HG03060 (cell line): ENCODE measurements around the gene FAM167B.

Experiments
- ATAC-seq: cut with Tn5 transposase; IDR thresholded peaks from one replicate; pipeline ENCODE4 v1.9.1; 2021; ENCODE audit warnings: low read depth, moderate number of reproducible peaks; ENCODE audit not compliant: unreplicated experiment

The FAM167B gene

DNA sequence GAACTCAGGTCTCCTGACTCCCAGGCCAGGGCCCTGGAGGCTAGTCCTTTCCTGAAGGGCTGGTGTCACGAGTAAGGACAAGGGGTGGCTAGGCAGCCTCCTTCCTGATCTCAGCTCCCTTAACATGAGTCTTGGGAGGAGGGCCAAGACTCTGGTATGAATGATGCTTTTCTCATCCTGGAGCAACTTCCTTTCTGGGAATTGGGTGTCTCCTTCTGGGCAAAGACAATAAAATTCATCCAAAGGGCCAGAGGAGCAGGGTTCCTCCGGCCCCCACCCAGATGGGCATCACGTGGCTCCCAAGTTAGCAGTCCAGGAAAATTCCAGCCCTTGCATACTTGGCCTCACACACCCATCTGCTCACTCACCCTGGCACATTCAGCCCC is at the start of gene FAM167B:
TSS of gene FAM167B (plus strand) at position 335 of the 386 bp plus-strand sequence. CDS start 200 bp downstream, outside the sequence.
- ATAC-seq, result no peak

DNA sequence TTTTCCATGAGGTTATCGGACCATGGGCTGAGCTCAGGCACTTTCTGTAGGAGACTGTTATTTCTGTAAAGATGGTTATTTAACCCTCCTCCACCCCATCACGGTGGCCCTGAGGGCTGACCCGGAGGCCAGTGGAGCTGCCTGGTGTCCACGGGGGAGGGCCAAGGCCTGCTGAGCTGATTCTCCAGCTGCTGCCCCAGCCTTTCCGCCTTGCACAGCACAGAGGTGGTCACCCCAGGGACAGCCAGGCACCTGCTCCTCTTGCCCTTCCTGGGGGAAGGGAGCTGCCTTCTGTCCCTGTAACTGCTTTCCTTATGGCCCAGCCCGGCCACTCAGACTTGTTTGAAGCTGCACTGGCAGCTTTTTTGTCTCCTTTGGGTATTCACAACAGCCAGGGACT is 49.2 kb upstream of the FAM167B start:
- ATAC-seq, result no peak

DNA sequence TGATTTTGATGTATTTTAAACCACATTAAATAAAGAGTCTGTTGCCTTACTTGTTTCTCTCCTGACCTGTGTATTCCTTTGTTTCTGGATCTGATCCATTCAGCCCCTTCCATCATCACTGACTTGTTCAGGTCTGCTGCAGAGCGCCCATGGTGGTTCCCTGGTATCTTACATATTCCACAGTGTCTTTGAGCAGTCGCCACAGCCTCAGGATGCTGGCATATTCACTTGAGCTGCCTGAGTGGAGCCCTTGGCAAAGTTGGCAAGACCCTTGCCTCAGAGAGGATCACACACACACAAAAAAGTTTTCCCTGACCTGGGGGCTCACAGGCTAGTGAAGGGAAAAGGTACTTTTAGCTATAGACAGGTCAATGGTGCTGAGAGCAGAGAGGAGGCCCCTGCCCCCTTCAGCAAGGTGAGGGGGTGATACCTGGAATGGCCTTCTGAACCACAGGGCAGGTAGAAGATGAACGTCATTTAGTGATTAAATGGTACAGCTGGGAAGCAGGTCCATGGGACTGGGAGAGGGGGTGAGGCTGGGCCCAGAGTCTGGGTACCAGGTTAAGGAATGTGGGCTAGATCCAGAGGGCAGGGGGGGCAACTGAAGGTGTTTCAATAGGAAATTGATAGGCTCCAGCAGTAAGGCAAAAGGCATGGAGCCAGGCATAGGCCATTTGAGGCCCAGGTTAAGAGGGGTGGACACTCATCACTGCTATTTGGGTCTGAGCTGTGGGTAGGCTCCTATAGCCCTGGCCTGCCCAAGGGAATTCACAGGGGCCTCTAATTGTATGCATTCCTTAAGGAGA is 48.6 kb upstream of the FAM167B start:
- no peak for ATAC-seq

DNA sequence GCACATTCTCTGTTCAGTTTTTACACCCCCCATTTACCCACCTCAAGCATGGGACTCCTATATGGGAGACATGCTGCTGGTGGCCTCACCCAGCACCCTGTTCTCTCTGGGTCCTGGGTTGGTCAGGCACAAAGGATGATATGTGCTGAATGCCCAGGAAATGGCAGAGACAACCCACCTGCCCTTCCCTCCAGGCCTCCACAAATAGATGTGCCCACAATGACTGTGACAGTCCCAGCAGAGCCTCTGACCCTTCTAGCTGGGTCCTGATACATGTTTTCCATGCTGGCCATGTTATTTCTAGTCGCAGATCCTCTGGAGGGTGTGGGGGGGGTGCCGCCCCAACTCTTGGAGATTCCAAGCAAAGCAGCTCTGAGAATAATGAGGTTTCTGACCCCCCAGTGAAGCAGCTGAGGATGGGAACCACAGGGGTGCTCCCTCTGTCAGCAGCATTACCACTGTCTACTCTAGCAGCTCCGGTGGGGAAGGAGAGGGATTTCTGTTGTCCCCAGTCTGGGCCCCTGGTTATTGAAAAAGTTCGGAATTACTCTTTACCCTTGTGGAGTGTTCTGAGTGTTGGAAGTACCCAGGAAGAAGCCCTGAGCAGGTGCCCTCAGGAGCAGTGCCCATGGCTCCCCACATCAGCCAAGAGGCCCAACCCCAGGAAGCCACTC is 47.8 kb upstream of the FAM167B start:
- no peak for ATAC-seq

DNA sequence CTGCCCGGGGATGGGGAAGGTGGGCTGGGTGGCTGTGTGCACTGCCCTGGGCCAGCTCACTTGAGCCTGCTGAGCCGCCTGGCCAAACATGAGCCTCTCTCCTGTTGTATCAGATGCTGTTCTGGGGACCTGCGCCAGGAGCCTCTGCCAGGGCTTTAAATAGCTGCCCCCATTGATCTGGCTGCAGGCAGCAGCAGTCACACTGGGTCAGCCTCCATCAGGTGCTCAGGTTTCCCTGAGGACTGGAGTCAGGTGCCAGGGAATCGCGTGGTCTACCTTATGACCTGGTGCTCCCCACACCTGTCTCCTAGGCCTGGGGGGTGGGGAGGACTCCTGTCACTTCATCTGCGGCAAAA is 47.3 kb upstream of the FAM167B start:
- ATAC-seq, result no peak

DNA sequence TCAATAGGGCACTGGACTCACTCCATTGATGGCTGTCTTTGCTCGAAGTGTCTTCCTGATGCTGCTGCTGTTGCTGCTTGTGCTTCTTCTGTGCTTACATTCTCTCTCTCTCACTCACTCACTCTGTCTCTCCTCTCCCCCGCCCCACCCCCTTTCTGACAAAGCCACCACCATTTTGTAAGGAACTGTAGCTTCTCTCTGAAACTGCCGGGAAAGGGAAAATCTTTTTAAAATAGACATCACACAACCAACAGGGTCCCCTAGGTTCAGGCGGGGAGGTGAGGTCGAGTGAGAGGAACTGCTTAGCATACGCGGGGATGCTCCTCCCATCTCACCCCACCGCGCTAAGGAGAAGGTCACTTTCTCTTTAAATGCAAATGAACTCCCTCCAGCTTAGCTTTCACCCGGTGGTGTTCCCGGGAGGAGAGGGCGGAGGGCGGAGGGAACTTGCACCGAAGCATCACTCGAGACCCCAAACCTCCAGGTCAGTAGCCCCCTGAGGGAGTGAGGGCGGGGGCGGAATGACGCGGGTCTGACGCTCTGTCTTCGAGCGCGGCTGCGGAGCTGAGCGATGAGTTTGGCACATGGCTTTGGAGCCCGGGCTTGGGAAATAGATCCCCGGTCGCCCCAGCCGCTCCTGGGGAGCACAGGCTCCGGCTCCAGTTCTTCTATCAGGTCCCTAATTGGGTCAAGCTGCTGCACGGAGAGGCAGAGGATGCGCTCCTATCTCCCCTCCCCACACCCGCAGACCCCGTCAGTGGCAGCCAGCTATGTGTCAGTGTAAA is 46.6 kb upstream of the FAM167B start, which contains the start of gene CCDC28B:
TSS of gene CCDC28B (plus strand) at position 370 of the 785 bp plus-strand sequence. CDS start 1,341 bp downstream, outside the sequence.
- no peak for ATAC-seq

DNA sequence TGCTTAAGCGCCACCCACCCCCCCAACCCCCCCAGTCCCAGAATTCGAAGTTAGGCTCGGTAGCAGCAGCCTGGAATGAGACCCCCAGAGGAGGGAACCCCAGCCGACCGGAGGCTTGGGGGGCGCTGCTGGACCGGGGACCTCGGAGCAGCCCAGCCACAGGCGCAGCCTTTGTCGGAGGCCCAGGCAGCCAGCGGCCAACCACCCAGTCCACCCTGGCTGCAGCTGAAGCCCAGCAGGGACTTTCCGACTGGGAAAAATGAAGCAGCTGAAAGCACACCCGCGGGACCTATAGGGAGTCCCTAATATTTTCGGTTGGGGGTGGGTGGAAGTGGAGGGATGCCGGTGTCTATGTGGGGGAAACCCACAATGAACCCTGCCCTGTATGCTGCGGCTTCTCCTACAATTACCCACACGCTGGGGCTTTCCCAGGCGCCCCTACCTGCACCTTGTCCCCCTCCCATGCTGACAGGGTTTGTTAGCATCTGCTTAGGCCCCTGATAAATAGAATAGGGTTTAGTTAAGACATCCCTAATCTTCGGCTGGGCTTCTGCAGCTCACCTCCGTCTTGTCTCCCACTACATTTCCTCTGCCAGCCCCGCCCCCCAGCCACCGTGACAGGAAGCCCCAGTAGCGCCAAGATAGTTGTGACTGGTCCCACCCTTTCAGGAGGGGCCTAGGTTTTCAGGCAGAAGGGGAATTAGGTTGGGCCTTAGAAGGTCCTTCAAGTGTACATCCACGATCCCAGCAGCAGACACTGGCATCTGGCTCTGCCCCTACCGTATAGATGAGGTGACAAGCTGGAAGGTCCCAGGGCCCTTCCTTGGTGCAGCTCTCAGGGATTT is 45.8 kb upstream of the FAM167B start:
- ATAC-seq, result no peak

DNA sequence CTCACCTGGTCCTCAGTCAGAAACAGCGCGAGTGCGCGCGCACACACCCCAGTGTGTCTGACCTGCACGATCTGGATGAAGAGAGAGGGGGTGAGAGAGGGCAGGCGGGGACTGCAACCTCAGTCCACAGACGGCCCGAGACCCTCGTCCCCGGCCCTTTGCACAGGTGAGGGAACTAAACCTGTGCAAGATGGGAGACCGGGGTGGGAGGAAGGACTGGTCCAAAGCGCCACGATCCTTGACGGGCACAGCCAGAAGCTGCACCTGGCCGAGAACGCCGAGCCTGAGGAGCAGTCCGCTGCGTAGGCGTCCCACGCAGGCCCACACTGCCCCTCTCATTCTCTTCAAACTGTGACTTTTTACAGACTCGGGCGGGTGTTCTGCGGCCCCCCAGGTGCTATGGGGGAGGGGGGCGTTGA is 42.1 kb upstream of the FAM167B start:
- ATAC-seq, result no peak

DNA sequence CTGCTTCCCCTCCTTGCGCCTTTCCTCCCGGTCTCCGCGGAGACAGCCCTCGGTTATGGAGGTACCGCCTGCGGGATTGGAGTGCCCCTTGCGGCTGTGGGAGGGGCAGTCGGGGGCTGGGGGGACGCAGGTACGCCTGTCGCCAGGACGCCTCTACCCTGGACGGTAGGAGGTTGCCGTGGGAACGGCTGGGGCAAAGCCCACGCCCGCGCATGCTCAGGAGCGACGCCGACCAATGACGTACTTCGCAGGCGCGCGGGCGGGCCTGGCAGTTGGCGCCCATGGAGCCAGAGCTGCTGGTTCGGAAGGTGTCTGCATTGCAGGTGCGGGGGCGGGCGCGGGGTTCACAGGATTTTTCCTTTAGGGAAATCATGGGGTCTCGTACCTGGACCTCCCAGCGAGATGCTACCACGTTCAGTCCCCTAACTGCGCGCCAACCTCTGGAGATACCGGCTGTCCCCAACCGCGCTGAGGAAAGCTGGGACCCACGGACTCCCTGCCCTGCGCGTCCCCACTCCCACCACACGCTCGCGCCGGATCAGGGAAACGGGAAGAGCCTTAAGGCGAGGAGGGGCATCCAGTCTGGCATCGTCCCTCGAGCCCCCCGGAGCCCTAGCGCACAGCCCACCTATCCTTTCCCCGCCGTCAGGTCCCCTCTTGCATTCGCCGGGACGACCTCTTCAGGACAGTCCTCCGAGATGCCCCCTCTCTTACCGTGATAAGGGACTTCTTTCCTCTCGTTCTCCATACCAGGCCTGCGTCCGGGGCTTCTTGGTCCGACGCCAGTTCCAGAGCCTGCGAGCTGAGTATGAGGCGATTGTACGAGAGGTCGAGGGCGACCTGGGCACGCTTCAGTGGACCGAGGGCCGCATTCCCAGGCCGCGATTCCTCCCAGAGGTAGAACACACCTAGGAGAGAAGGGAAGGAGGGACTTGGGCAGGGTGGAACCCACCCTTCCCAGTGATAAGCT is 41.3 kb upstream of the FAM167B start, which contains the start of gene IQCC:
TSS of gene IQCC (plus strand) at position 271 of the 970 bp plus-strand sequence. CDS start at position 282, 11 bp downstream.
- no peak for ATAC-seq

DNA sequence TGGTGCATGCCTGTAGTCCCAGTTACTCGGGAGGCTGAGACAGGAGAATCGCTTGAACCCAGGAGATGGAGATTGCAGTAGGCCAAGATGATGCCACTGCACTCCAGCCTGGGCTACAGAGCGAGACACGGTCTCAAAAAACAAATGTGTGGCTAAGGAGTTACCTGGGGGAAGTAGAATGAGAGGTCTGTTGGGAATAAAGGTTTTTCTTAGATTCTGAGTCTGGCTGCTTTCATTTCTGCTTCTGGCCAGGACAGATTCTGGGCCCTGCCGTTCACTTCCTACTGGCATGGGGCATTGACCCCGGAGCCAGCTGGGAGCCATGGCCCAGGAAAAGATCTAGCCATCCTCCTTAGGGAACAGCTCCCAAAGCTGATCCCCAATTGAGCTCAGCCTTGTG is 38.6 kb upstream of the FAM167B start:
- ATAC-seq, result no peak

DNA sequence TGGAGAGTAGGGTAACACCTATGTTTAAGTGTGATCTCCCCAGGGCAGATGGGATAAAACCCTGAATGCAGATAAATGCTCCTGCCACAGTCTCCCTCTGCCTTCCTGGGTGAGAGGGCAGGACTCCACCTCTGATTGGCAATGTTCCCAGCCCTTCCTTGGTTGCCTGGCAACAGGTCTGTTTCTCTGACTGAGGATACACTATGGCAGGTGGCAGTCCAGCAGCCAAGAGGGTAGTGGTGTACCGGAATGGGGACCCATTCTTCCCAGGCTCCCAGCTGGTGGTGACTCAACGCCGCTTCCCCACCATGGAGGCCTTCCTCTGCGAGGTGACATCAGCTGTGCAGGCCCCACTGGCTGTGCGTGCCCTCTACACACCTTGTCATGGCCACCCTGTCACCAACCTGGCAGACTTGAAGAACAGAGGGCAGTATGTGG is 38.1 kb upstream of the FAM167B start, which contains the start of gene DCDC2B:
TSS of gene DCDC2B (plus strand) at position 199 of the 438 bp plus-strand sequence. CDS start at position 204, 5 bp downstream.
- ATAC-seq, result no peak

DNA sequence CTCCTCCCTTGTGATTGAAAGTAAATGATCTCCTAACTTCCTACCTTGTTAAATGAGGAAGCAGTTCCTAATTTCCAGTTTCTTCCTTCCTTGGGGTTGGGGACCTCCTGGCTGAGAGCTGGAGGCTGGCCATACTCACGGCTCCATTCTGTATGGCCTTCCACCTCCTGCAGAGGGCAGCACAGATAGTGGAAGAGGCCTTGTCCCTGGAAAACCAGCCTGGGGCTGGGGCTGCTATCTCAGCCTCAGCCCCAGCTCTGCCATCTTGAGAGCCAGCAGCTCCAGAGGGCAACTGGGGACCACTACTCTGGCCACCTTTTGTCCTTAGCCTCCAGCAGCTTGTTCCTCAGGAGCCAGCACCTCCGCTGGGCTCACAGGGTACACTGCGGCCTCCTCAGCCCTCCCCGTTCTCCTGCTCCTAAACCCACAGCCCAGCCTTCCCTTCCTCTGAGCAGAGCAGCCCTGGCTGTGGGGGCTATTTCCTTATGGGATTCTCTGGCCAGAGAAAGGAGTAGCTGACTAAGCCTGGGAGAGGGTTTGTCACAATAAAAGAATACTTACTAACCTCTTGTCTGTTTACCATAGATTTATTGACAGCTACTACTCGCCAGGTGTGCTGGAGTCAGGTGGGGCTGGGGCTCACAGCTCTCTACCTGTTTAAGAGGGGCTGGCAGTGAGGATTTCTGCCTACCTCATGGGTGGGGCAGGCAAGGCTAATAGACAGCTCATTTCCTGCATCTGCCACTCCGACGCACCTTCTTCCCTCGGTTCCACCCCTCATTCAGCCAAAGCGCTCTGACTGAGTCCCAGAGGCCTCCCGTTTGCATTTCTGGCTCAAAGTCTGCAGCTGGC is 31.2 kb upstream of the FAM167B start:
- ATAC-seq, result no peak

DNA sequence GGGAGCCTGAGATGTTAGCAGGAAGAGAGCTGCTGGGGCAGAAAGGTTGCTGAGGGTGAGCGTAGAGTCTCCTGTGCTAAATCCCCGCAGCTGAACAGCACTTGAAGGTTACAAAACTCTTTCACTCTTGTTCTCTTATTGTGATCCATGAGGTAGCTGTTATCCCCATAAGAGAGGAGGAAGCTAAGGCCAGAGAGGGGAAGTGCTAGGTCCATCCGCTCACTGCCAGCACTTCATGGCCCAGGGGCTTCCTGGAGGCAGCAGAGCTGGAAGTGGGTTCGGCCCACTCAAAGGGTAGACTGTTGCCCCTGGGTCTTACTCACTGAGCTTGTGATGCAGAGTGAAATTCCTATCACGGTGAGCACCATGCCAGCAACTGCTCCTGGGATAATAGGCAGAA is 30.5 kb upstream of the FAM167B start:
- ATAC-seq, result no peak

DNA sequence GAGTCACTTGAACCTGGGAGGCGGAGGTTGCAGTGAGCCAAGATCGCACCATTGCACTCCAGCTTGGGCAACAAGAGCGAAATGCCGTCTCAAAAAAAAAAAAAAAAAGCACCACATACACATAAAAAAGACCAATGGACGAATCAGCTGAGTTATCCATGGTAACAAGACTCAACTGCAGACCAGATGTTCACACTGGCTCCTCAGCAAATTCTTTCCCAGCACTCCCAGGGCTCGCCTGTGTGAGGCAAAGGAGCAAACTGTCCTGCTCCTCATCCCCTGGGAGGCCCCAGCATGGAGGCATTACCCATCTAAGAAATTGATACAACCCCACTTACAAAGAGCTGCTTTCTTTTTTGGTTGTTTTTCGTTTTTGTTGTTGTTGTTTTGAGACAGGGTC is 28.0 kb upstream of the FAM167B start:
- ATAC-seq, result no peak

DNA sequence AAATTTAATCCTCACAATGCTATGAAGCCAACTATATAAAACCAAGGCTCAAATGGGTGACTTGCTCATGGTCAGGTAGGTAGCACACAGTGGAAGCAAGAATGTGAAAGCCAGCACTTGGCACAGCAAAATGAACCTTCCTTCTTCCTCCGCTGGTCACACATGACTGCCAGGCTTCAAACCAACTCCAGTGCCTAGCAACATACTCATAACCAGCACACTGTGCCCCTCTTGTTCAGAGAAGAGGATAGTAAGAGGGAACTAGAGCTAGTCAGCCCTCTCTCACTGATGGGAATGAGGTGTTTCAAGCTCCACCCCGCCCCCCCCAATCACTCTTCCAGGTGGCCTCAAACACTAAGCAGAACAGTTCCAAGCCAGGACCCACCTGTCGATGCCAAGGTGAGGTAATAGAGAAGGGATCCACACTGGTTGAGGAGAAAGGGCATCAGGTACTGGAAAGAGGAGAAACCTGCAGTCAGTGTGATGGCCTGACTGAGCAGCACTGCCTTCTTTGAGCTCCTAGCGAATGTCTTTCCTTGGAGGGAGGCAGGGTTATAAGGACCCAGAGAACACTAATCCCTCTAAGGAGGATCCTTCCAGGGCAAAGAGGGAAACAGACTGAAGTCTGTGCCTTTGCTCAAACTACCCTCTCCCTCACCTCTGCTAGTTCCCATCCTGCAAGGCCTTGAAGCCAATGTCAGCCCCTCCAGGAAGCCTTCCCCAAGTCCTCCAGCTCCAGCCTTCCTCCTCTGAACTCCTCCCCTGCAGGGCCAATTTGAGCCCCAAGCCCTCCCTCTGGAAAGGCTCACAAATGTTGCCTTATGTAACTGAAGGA is 26.1 kb upstream of the FAM167B start:
- ATAC-seq, result no peak

DNA sequence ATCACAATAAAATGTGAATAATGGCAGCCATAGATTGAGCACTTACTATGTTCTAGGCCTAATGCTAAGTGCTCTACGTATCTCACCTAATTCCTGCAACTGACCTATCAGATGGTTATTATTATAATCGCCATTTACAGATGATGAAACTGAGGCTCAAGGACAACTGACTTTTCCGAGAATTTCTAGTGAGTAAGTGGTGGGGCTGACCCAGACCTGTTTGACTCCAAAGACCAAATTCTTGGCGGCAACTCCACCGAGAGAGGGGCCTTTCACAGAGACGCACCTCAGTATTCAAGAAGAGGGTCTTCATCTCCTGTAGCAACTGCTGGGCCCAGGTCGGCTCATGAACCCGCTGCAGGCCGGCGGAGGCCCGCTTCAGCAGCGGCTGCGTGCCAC is 25.4 kb upstream of the FAM167B start:
- ATAC-seq, result no peak
